SK-N-MC (cell line): ENCODE data around the gene AREL1.
A peak's percentile ranks its signal among the peaks of the same experiment; 100 is the strongest.

Experiments used
- DNase-seq: peaks from one replicate; pipeline ENCODE4 v3.0.0-alpha.2; 2011; ENCODE audit warnings: low read depth, low spot score
- H3K27ac ChIP-seq: fragments of 200-600 bp; sonication (generic); 2 replicates; pipeline ENCODE4 v1.5.1; 2016; ENCODE audit warnings: mixed run types
- H3K36me3 ChIP-seq: fragments of 200-600 bp; sonication (generic); 2 replicates; pipeline ENCODE4 v1.6.1; 2017; ENCODE audit warnings: antibody characterized with exemption, low read length, mixed read lengths; ENCODE audit not compliant: insufficient read depth
- H3K4me3 ChIP-seq: fragments of 200-600 bp; sonication (generic); 2 replicates; pipeline ENCODE4 v1.5.1; 2016
- H3K9ac ChIP-seq: fragments of 200-600 bp; sonication (generic); 2 replicates; pipeline ENCODE4 v1.8.0; 2017; ENCODE audit warnings: mixed run types, mixed read lengths; ENCODE audit not compliant: insufficient read length
- H3K9me3 ChIP-seq: fragments of 200-600 bp; sonication (generic); 2 replicates; pipeline ENCODE4 v1.6.1; 2017; ENCODE audit warnings: low read depth, mild to moderate bottlenecking, antibody characterized with exemption, low read length, moderate library complexity, mixed read lengths
- EZH2 ChIP-seq: fragments of 200-600 bp; sonication (generic); IDR thresholded peaks from one replicate; pipeline ENCODE4 v1.6.1; 2017; ENCODE audit warnings: antibody characterized with exemption
- FOXP2 ChIP-seq: optimal IDR thresholded peaks from 2 replicates; pipeline ENCODE3; 2011; ENCODE audit warnings: mild to moderate bottlenecking, moderate library complexity; ENCODE audit not compliant: insufficient read depth; ENCODE audit errors: extremely low read length, control extremely low read depth
- POLR2AphosphoS5 ChIP-seq: IDR thresholded peaks from 2 replicates; pipeline ENCODE4 v1.6.1; 2012; ENCODE audit warnings: mild to moderate bottlenecking, low read depth, low read length, borderline replicate concordance

Gene AREL1

GRCh38 chr14:74627076-74627475 lies 85.8 kb downstream of the AREL1 start:
- no peak for TF ChIP-seq FOXP2
- Histone ChIP-seq H3K27ac (no peak overlapping the region), H3K9me3 (no peaks in the 10 kb centered on the region)

GRCh38 chr14:74622257-74622656 lies 90.6 kb downstream of the AREL1 start:
- no peak for DNase-seq
- H3K9ac ChIP-seq = no peak overlapping the region
- no peak overlapping the region for H3K27ac ChIP-seq

More at GRCh38 chr14:74627076-74627475, 85.8 kb downstream of the AREL1 start:
- no peaks in the 10 kb centered on the region for H3K36me3 ChIP-seq
- no peak overlapping the region for H3K4me3 ChIP-seq
- H3K9ac ChIP-seq = no peak overlapping the region
- DNase-seq = no peak

GRCh38 chr14:74621556-74621955 lies 91.3 kb downstream of the AREL1 start:
- no peak overlapping the region for H3K4me3 ChIP-seq
- H3K9ac ChIP-seq = no peak overlapping the region
- no peak for DNase-seq
- no peaks in the 10 kb centered on the region for H3K9me3 ChIP-seq
- H3K36me3 ChIP-seq = no peaks in the 10 kb centered on the region
- H3K27ac ChIP-seq = no peak overlapping the region
- TF ChIP-seq POLR2AphosphoS5 = no peak
- TF ChIP-seq FOXP2 = no peak
- TF ChIP-seq EZH2 = no peak

More at GRCh38 chr14:74622257-74622656, 90.6 kb downstream of the AREL1 start:
- no peak for TF ChIP-seq EZH2
- TF ChIP-seq FOXP2 = no peak
- TF ChIP-seq POLR2AphosphoS5 = no peak
- Histone ChIP-seq H3K9me3 (no peaks in the 10 kb centered on the region), H3K4me3 (no peak overlapping the region), H3K36me3 (no peaks in the 10 kb centered on the region)

- no peaks in the 10 kb centered on the region for H3K36me3 ChIP-seq
- H3K4me3 ChIP-seq = no peak overlapping the region
- TF ChIP-seq POLR2AphosphoS5 (no peak), EZH2 (no peak), FOXP2 (no peak)
- no peak for DNase-seq
- no peak overlapping the region for H3K9ac ChIP-seq
- H3K27ac ChIP-seq = no peak overlapping the region
- no peaks in the 10 kb centered on the region for H3K9me3 ChIP-seq
These were observed 92.0 kb downstream of the AREL1 start for GRCh38 chr14:74620923-74621322.

- TF ChIP-seq FOXP2 (no peak), POLR2AphosphoS5 (no peak), EZH2 (no peak)
- Histone ChIP-seq H3K9ac (no peak overlapping the region), H3K27ac (no peak overlapping the region), H3K36me3 (no peaks in the 10 kb centered on the region), H3K4me3 (no peak overlapping the region), H3K9me3 (no peaks in the 10 kb centered on the region)
- no peak for DNase-seq
These were observed 92.4 kb downstream of the AREL1 start for GRCh38 chr14:74620497-74620921.

- Histone ChIP-seq H3K27ac (no peak overlapping the region), H3K9ac (no peak overlapping the region), H3K9me3 (no peaks in the 10 kb centered on the region), H3K36me3 (no peaks in the 10 kb centered on the region), H3K4me3 (no peak overlapping the region)
- DNase-seq = no peak
- no peak for TF ChIP-seq POLR2AphosphoS5
- TF ChIP-seq FOXP2 = no peak
- no peak for TF ChIP-seq EZH2
These were observed 93.2 kb downstream of the AREL1 start for GRCh38 chr14:74619672-74620131.

GRCh38 chr14:74618078-74618952 lies 94.6 kb downstream of the AREL1 start:
- no peak for DNase-seq

GRCh38 chr14:74616996-74617700 lies 95.7 kb downstream of the AREL1 start:
- no peak for DNase-seq
- Histone ChIP-seq H3K9me3 (no peaks in the 10 kb centered on the region), H3K36me3 (no peaks in the 10 kb centered on the region), H3K4me3 (no peak overlapping the region), H3K27ac (no peak overlapping the region), H3K9ac (no peak overlapping the region)
- TF ChIP-seq EZH2 (no peak), POLR2AphosphoS5 (no peak), FOXP2 (no peak)

More at GRCh38 chr14:74618078-74618952, 94.6 kb downstream of the AREL1 start:
- Histone ChIP-seq H3K36me3 (no peaks in the 10 kb centered on the region), H3K4me3 (0 out of 2 replicates have a peak overlapping the region, but pooled peaks have one; percentile 12), H3K27ac (no peak overlapping the region), H3K9ac (no peak overlapping the region), H3K9me3 (no peaks in the 10 kb centered on the region)
- TF ChIP-seq EZH2 = no peak
- TF ChIP-seq FOXP2 = no peak
- TF ChIP-seq POLR2AphosphoS5 = no peak
